Measurements from ENCODE around the gene SMIM10L1.

GRCh38 chr12:11154400-11154925 is 16.5 kb upstream of the SMIM10L1 start:
- TF ChIP-seq CTCF (IDR thresholded peaks at IDR 0.05) (no peak), POLR2A (IDR thresholded peaks at IDR 0.05) (no peak)
